ENCODE measurements around the gene NKIRAS1. TPM values are rescaled to one million over a fixed set of nuclear protein-coding genes. Genes with fewer than 3 reads are reported as not detected.

Gene NKIRAS1
- total and polyA plus RNA-seq, 2 experiments from 2014 or later: 9.2 to 9.7 TPM

DNA sequence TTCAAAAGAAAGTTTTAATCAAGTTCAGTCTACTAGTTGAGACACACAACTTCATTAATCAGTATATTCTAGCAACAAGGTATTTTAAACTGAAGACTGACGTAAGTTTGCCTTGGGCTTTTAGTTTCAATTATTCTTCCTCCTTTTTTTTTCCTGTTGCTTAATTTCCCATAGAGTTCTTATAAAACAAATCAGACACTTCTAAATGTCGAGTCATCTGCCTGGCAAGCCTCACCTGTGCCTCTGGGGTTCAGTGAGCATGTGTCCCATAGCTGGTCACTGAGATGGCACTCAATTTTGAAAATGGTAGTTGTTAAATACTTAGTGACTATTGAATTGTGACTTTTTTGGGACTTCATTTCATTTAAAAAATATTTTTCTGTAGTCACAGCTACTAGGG is 27.4 kb downstream of the NKIRAS1 start (continued):
- TF ChIP-seq, protein P1, sequence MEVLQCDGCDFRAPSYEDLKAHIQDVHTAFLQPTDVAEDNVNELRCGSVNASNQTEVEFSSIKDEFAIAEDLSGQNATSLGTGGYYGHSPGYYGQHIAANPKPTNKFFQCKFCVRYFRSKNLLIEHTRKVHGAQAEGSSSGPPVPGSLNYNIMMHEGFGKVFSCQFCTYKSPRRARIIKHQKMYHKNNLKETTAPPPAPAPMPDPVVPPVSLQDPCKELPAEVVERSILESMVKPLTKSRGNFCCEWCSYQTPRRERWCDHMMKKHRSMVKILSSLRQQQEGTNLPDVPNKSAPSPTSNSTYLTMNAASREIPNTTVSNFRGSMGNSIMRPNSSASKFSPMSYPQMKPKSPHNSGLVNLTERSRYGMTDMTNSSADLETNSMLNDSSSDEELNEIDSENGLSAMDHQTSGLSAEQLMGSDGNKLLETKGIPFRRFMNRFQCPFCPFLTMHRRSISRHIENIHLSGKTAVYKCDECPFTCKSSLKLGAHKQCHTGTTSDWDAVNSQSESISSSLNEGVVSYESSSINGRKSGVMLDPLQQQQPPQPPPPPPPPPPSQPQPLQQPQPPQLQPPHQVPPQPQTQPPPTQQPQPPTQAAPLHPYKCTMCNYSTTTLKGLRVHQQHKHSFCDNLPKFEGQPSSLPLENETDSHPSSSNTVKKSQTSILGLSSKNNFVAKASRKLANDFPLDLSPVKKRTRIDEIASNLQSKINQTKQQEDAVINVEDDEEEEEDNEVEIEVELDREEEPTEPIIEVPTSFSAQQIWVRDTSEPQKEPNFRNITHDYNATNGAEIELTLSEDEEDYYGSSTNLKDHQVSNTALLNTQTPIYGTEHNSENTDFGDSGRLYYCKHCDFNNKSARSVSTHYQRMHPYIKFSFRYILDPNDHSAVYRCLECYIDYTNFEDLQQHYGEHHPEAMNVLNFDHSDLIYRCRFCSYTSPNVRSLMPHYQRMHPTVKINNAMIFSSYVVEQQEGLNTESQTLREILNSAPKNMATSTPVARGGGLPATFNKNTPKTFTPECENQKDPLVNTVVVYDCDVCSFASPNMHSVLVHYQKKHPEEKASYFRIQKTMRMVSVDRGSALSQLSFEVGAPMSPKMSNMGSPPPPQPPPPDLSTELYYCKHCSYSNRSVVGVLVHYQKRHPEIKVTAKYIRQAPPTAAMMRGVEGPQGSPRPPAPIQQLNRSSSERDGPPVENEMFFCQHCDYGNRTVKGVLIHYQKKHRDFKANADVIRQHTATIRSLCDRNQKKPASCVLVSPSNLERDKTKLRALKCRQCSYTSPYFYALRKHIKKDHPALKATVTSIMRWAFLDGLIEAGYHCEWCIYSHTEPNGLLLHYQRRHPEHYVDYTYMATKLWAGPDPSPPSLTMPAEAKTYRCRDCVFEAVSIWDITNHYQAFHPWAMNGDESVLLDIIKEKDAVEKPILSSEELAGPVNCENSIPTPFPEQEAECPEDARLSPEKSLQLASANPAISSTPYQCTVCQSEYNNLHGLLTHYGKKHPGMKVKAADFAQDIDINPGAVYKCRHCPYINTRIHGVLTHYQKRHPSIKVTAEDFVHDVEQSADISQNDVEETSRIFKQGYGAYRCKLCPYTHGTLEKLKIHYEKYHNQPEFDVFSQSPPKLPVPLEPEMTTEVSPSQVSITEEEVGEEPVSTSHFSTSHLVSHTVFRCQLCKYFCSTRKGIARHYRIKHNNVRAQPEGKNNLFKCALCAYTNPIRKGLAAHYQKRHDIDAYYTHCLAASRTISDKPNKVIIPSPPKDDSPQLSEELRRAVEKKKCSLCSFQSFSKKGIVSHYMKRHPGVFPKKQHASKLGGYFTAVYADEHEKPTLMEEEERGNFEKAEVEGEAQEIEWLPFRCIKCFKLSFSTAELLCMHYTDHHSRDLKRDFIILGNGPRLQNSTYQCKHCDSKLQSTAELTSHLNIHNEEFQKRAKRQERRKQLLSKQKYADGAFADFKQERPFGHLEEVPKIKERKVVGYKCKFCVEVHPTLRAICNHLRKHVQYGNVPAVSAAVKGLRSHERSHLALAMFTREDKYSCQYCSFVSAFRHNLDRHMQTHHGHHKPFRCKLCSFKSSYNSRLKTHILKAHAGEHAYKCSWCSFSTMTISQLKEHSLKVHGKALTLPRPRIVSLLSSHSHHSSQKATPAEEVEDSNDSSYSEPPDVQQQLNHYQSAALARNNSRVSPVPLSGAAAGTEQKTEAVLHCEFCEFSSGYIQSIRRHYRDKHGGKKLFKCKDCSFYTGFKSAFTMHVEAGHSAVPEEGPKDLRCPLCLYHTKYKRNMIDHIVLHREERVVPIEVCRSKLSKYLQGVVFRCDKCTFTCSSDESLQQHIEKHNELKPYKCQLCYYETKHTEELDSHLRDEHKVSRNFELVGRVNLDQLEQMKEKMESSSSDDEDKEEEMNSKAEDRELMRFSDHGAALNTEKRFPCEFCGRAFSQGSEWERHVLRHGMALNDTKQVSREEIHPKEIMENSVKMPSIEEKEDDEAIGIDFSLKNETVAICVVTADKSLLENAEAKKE (CRISPR knock-in tag; IDR thresholded peaks at IDR 0.05): no peak
- no peak for TF ChIP-seq NANOG (IDR thresholded peaks at IDR 0.05; ENCODE audit: borderline replicate concordance)
- TF ChIP-seq ZNF114 (CRISPR knock-in tag; IDR thresholded peaks at IDR 0.05): no peak
- TF ChIP-seq, protein P2, sequence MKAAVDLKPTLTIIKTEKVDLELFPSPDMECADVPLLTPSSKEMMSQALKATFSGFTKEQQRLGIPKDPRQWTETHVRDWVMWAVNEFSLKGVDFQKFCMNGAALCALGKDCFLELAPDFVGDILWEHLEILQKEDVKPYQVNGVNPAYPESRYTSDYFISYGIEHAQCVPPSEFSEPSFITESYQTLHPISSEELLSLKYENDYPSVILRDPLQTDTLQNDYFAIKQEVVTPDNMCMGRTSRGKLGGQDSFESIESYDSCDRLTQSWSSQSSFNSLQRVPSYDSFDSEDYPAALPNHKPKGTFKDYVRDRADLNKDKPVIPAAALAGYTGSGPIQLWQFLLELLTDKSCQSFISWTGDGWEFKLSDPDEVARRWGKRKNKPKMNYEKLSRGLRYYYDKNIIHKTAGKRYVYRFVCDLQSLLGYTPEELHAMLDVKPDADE (IDR thresholded peaks at IDR 0.05): no peak

DNA sequence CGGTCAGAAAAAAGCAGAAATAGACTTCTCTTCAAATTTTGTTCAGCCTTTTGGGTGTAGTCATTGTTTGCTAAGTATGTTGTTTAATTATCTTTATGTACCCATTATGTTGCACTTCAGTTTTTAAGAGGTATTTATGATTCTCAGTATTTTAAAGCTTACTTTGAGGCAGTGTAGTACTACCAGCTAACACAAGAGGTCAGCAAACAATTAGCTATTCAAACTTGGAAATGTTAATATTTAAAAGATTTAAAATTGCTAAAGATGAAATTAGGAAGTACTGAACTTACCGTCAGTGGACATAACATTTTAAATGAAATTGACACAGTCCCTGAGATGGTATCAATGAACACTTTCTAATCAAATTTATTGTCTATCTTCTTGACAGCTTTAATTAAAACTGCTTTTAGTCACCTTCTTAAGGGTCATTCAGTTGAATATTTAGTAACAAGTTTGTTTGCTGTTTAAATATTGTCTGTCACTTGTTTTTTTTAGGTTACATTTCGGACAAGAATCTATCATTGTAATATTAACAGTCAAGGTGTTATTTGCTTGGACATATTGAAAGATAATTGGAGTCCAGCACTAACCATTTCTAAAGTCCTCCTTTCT is 28.1 kb downstream of the NKIRAS1 start:
- Histone ChIP-seq H2AFZ (no peak overlapping the region), H3K27ac (ENCODE audit: low read depth) (peak overlapping the region; percentile 6; the same call in 1 of the 2 replicates), H3K4me3 (no peak overlapping the region), H3K27me3 (ENCODE audit: insufficient read depth) (no peaks in the 10 kb centered on the region), H3K4me1 (ENCODE audit: insufficient read depth) (peaks cover 16% of the 10 kb centered on the region), H3K79me2 (replicated peaks; ENCODE audit: insufficient read depth) (peaks cover 29% of the 10 kb centered on the region; the same call in 1 of the 2 replicates), H4K20me1 (replicated peaks; ENCODE audit: insufficient read depth) (peaks cover 16% of the 10 kb centered on the region), H3K9me2 (ENCODE audit: insufficient read depth) (no peaks in the 10 kb centered on the region), H3K4me2 (no peak overlapping the region), H3K36me3 (ENCODE audit: insufficient read depth) (no peaks in the 10 kb centered on the region), H3F3A (replicated peaks; ENCODE audit: low read depth) (no peaks in the 10 kb centered on the region)
- Mint-ChIP-seq H3K4me1 (peaks cover 26% of the 10 kb centered on the region; the same call in 2 of the 3 replicates), H3K36me3 (ENCODE audit: low read depth) (peaks cover 21% of the 10 kb centered on the region; the same call in 2 of the 3 replicates), H3K27me3 (ENCODE audit: insufficient read depth, low read depth, poor library complexity) (peaks cover 3% of the 10 kb centered on the region), H3K9me3 (no peaks in the 10 kb centered on the region), H3K27ac (no peak overlapping the region), H3K4me3 (no peak overlapping the region)
- ATAC-seq (no peak), DNase-seq (ENCODE audit: low spot score) (peak; percentile 42)
- TF ChIP-seq JUNB (IDR thresholded peaks at IDR 0.05; ENCODE audit: unreplicated experiment) (no peak), POLR2AphosphoS5 (IDR thresholded peaks at IDR 0.05; ENCODE audit: low read depth) (no peak), STAT1 (IDR thresholded peaks at IDR 0.05; ENCODE audit: unreplicated experiment) (no peak), ZNF331 (CRISPR knock-in tag; IDR thresholded peaks at IDR 0.05; ENCODE audit: low read depth) (no peak), EZH2phosphoT487 (IDR thresholded peaks at IDR 0.05; ENCODE audit: unreplicated experiment) (no peak), ZNF114 (CRISPR knock-in tag; IDR thresholded peaks at IDR 0.05) (no peak), CREB1 (CRISPR knock-in tag; IDR thresholded peaks at IDR 0.05; ENCODE audit: low read depth) (no peak)
- TF ChIP-seq, protein P3, sequence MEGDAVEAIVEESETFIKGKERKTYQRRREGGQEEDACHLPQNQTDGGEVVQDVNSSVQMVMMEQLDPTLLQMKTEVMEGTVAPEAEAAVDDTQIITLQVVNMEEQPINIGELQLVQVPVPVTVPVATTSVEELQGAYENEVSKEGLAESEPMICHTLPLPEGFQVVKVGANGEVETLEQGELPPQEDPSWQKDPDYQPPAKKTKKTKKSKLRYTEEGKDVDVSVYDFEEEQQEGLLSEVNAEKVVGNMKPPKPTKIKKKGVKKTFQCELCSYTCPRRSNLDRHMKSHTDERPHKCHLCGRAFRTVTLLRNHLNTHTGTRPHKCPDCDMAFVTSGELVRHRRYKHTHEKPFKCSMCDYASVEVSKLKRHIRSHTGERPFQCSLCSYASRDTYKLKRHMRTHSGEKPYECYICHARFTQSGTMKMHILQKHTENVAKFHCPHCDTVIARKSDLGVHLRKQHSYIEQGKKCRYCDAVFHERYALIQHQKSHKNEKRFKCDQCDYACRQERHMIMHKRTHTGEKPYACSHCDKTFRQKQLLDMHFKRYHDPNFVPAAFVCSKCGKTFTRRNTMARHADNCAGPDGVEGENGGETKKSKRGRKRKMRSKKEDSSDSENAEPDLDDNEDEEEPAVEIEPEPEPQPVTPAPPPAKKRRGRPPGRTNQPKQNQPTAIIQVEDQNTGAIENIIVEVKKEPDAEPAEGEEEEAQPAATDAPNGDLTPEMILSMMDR (conservative IDR thresholded peaks at IDR 0.05; ENCODE audit: low read depth in 2 of 2): peak in 1 of 2 experiments; percentile 87
- TF ChIP-seq, protein P4, sequence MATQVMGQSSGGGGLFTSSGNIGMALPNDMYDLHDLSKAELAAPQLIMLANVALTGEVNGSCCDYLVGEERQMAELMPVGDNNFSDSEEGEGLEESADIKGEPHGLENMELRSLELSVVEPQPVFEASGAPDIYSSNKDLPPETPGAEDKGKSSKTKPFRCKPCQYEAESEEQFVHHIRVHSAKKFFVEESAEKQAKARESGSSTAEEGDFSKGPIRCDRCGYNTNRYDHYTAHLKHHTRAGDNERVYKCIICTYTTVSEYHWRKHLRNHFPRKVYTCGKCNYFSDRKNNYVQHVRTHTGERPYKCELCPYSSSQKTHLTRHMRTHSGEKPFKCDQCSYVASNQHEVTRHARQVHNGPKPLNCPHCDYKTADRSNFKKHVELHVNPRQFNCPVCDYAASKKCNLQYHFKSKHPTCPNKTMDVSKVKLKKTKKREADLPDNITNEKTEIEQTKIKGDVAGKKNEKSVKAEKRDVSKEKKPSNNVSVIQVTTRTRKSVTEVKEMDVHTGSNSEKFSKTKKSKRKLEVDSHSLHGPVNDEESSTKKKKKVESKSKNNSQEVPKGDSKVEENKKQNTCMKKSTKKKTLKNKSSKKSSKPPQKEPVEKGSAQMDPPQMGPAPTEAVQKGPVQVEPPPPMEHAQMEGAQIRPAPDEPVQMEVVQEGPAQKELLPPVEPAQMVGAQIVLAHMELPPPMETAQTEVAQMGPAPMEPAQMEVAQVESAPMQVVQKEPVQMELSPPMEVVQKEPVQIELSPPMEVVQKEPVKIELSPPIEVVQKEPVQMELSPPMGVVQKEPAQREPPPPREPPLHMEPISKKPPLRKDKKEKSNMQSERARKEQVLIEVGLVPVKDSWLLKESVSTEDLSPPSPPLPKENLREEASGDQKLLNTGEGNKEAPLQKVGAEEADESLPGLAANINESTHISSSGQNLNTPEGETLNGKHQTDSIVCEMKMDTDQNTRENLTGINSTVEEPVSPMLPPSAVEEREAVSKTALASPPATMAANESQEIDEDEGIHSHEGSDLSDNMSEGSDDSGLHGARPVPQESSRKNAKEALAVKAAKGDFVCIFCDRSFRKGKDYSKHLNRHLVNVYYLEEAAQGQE (IDR thresholded peaks at IDR 0.05; ENCODE audit: unreplicated experiment): no peak

Data from GM23338 (cell line).